ENCODE data around the gene TIMM22.

- TF ChIP-seq CTCF (conservative IDR thresholded peaks at IDR 0.05) (no peak), EZH2 (IDR thresholded peaks at IDR 0.05; ENCODE audit: low read depth) (no peak)
Measured at GRCh38 chr17:1000597-1001461, 3.9 kb downstream of the TIMM22 start.

Measured in PC-9 (cell line).